Fibroblast of lung (primary cell): ENCODE results near the gene LCN9.

ENCODE experiments used
- CTCF ChIP-seq, 2 donors: IDR thresholded peaks in 1 of 2; conservative IDR thresholded peaks in 1 of 2; 1 replicate in 1 of 2; 2 replicates in 1 of 2; pipeline ENCODE4 v1.5.1; 2011 to 2012; ENCODE audit warnings: low read length in 2 of 2, control low read depth in 1 of 2, inconsistent platforms in 1 of 2, low read depth in 1 of 2, mild to moderate bottlenecking in 1 of 2
- EZH2 ChIP-seq: IDR thresholded peaks from 2 replicates; pipeline ENCODE4 v1.5.1; 2012; ENCODE audit warnings: low read length, control low read depth, mild to moderate bottlenecking; ENCODE audit errors: missing control alignments

- no peak for TF ChIP-seq CTCF (conservative IDR thresholded peaks at IDR 0.05 in 1 of 2, IDR thresholded peaks at IDR 0.05 in 1 of 2; ENCODE audit: low read depth in 1 of 2, low read length in 2 of 2)
- TF ChIP-seq EZH2: no peak
Measured at GRCh38 chr9:135664266-135664665, 1.2 kb downstream of the LCN9 start.
